Spleen (tissue), 7 donors: ENCODE data around the gene APCDD1L.

ENCODE experiments used
- CTCF ChIP-seq, 11 experiments: fragments of 200-600 bp in 7 of 11; fragments of 450-650 bp in 4 of 11; sonication (generic) in 4 of 11; IDR thresholded peaks in 8 of 11; conservative IDR thresholded peaks in 3 of 11; 1 replicate in 7 of 11; 2 replicates in 4 of 11; pipeline versions ENCODE4 v1.4.0 to v1.8.0; 2016 to 2021; ENCODE audit warnings: antibody characterized with exemption in 11 of 11, inconsistent platforms in 4 of 11, mild to moderate bottlenecking in 1 of 11
- POLR2A ChIP-seq, 3 donors: fragments of 450-650 bp; IDR thresholded peaks; one replicate each; pipeline ENCODE4 v1.5.1; 2017; ENCODE audit warnings: antibody characterized with exemption in 3 of 3, mild to moderate bottlenecking in 1 of 3
- donor health status: DM: no; HTN: no; CAD: no; lungs with moderate emphysema.
- donor health status: DM: no; HTN: no; CAD: no.
- donor health status: DM: no; HTN: no; CAD: no.

- TF ChIP-seq CTCF (IDR thresholded peaks at IDR 0.05 in 8 of 11, conservative IDR thresholded peaks at IDR 0.05 in 3 of 11) (no peak), POLR2A (IDR thresholded peaks at IDR 0.05) (no peak)
Measured at GRCh38 chr20:58475466-58475865, 39.7 kb downstream of the APCDD1L start.
